ENCODE measurements around the gene MACROD2. TPM values are rescaled to one million over a fixed set of nuclear protein-coding genes. Genes with fewer than 3 reads are reported as not detected.

MACROD2 gene
- total RNA-seq, 1 experiment from 2014 or later: 1.6 TPM

GRCh38 chr20:14012671-14013070 lies 17.4 kb downstream of the MACROD2 start:
- peaks cover 2% of the 10 kb centered on the region in 2 experiments; a peak in 2 of 4 replicates for H3K4me1 Mint-ChIP-seq
- no peak overlapping the region for H4K8ac ChIP-seq (replicated peaks; ENCODE audit: insufficient read length, low read depth, low read length)
- H2AFZ ChIP-seq (ENCODE audit: low read length): no peak overlapping the region
- H2BK12ac ChIP-seq (ENCODE audit: insufficient read length, low read depth, low read length): no peak overlapping the region
- no peak overlapping the region for H3K4me3 Mint-ChIP-seq
- H3K36me3 Mint-ChIP-seq (ENCODE audit: insufficient read depth in 1 of 3, low read depth in 3 of 3): peaks cover 7 to 12% (median 7%) of the 10 kb centered on the region in 3 experiments; a peak in 6 of 7 replicates
- H3K4me1 ChIP-seq (ENCODE audit: insufficient read depth, low read length): no peaks in the 10 kb centered on the region
- H3K27me3 Mint-ChIP-seq (ENCODE audit: low read depth): no peaks in the 10 kb centered on the region
- H3K18ac ChIP-seq (ENCODE audit: insufficient read length, low read depth, low read length): no peak overlapping the region
- H3K23me2 ChIP-seq (ENCODE audit: insufficient read length, low read depth, low read length, poor library complexity, severe bottlenecking): no peaks in the 10 kb centered on the region
- no CpG with 5 or more reads among the region's 3 CpGs for WGBS (ENCODE audit: extremely low coverage, insufficient read length, low lambda C conversion rate)
- no peaks in the 10 kb centered on the region for H3K27me3 ChIP-seq (ENCODE audit: insufficient read depth, low read length)
- no peak overlapping the region for H2BK15ac ChIP-seq (ENCODE audit: low read depth, low read length)
- no peak overlapping the region for H2AK5ac ChIP-seq (ENCODE audit: insufficient read length, low read length)
- H3K9me3 ChIP-seq (ENCODE audit: control insufficient read depth, low read depth, low read length): no peaks in the 10 kb centered on the region
- no peak overlapping the region for H3K23ac ChIP-seq (ENCODE audit: insufficient read length, low read depth, low read length)
- H3K79me1 ChIP-seq (ENCODE audit: insufficient read depth, low read depth, low read length, poor library complexity, severe bottlenecking): no peaks in the 10 kb centered on the region
- H3K9me3 Mint-ChIP-seq: peaks cover 6 to 11% of the 10 kb centered on the region in 2 experiments
- H2BK5ac ChIP-seq (ENCODE audit: insufficient read length, low read length): no peak overlapping the region
- DNase-seq: no peak
- no peak overlapping the region for H3K14ac ChIP-seq (ENCODE audit: insufficient read depth, low read length)
- no peak overlapping the region for H4K5ac ChIP-seq (ENCODE audit: insufficient read length, low read depth, low read length)
- no peak overlapping the region for H3K27ac ChIP-seq (ENCODE audit: insufficient read length, low read depth, low read length)
- no peaks in the 10 kb centered on the region for H4K20me1 ChIP-seq (ENCODE audit: control insufficient read depth, insufficient read depth, insufficient read length)
- no peak overlapping the region for H3K56ac ChIP-seq (ENCODE audit: insufficient read length, low read depth, low read length)
- H3K4me2 ChIP-seq (ENCODE audit: insufficient read depth, insufficient read length, low read length): no peak overlapping the region
- no peak overlapping the region for H4K91ac ChIP-seq (ENCODE audit: insufficient read length, low read depth, low read length)
- H3K79me2 ChIP-seq (ENCODE audit: insufficient read depth, low read length): no peaks in the 10 kb centered on the region
- TF ChIP-seq CTCF (conservative IDR thresholded peaks at IDR 0.05): no peak
- no peak overlapping the region for H3K4ac ChIP-seq (ENCODE audit: low read depth, low read length)
- H3K27ac Mint-ChIP-seq: no peak overlapping the region
- H2BK20ac ChIP-seq (ENCODE audit: low read depth, low read length, poor library complexity, severe bottlenecking): no peak overlapping the region
- H2BK120ac ChIP-seq (ENCODE audit: low read depth, low read length, poor library complexity, severe bottlenecking): no peak overlapping the region
- H3T11ph ChIP-seq (ENCODE audit: low read length): no peak overlapping the region
- H3K9ac ChIP-seq (ENCODE audit: extremely low read depth, insufficient read length, low read length): no peak overlapping the region

Data from H9 (cell line).